Immature natural killer cell (primary cell): Measurements from ENCODE around the gene PTTG1IP2. TPM values are rescaled to one million over a fixed set of nuclear protein-coding genes. Genes with fewer than 3 reads are reported as not detected.

ENCODE experiments used
- DNase-seq, 3 donors: peaks; one replicate each; pipeline ENCODE4 v3.0.0; 2022; ENCODE audit warnings: mixed read lengths in 1 of 3
- H3K27ac Mint-ChIP-seq, 6 donors: one replicate each; pipeline ENCODE4 v1.8.0; 2020; ENCODE audit warnings: mixed read lengths in 6 of 6, mild to moderate bottlenecking in 5 of 6, inconsistent platforms in 4 of 6, moderate library complexity in 3 of 6
- H3K27me3 Mint-ChIP-seq, 3 donors: one replicate each; pipeline ENCODE4 v1.8.0; 2020 to 2021; ENCODE audit warnings: low read depth in 3 of 3, mild to moderate bottlenecking in 3 of 3, mixed read lengths in 3 of 3, moderate library complexity in 3 of 3, inconsistent platforms in 1 of 3
- H3K36me3 Mint-ChIP-seq, 3 donors: one replicate each; pipeline ENCODE4 v1.8.0; 2020; ENCODE audit warnings: mixed read lengths in 3 of 3, inconsistent platforms in 2 of 3, mild to moderate bottlenecking in 2 of 3
- H3K4me1 Mint-ChIP-seq, 2 donors: one replicate each; pipeline ENCODE4 v1.8.0; 2020; ENCODE audit warnings: inconsistent platforms in 2 of 2, mild to moderate bottlenecking in 2 of 2, mixed read lengths in 2 of 2, moderate library complexity in 1 of 2
- H3K4me3 Mint-ChIP-seq, 5 donors: one replicate each; pipeline ENCODE4 v1.8.0; 2020; ENCODE audit warnings: mild to moderate bottlenecking in 5 of 5, mixed read lengths in 5 of 5, inconsistent platforms in 3 of 5, moderate library complexity in 3 of 5
- H3K9me3 Mint-ChIP-seq, 6 donors: one replicate each; pipeline ENCODE4 v1.8.0; 2020; ENCODE audit warnings: mild to moderate bottlenecking in 6 of 6, mixed read lengths in 6 of 6, inconsistent platforms in 4 of 6, moderate library complexity in 3 of 6
- polyA plus RNA-seq, 3 donors: library from polyadenylated mRNA; unstranded; fragments of 300-500 nt; fragmentation: Illumina TruSeq; gene quantifications; one replicate each; pipeline ENCODE4 v1.2.3, GENCODE V29; 2021

Gene PTTG1IP2
- polyA plus RNA-seq, 3 donors from 2014 or later, result not detected

DNA sequence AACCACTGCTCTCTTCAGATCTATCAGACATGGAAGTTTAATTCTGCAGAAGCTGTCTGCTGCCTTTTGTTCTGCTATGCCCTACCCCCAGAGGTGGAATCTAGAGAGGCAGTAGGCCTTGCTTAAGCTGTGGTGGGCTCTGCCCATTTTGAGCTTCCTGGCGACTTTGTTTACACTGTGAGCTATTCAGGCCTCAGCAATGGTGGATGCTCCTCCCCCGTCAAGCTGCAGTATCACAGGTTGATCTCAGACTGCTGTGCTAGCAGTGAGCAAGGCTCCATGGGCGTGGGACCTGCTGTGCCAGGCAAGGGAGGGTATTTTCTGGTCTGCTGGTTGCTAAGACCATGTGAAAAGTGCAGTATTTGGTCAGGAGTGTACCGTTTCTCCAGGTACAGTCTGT is 81.6 kb downstream of the PTTG1IP2 start:
- Mint-ChIP-seq H3K4me1 (no peaks in the 10 kb centered on the region), H3K9me3 (peaks cover 2 to 9% (median 3%) of the 10 kb centered on the region in 6 donors), H3K27ac (no peak overlapping the region), H3K4me3 (no peak overlapping the region), H3K27me3 (peaks cover 0 to 2% (median 1%) of the 10 kb centered on the region in 3 donors), H3K36me3 (no peaks in the 10 kb centered on the region)
- no peak for DNase-seq

- no peak overlapping the region for H3K4me3 Mint-ChIP-seq
- no peaks in the 10 kb centered on the region for H3K36me3 Mint-ChIP-seq
- H3K27ac Mint-ChIP-seq, result no peak overlapping the region
- H3K9me3 Mint-ChIP-seq, result peaks cover 2 to 12% (median 3%) of the 10 kb centered on the region in 6 donors
- DNase-seq, result no peak
- H3K27me3 Mint-ChIP-seq, result peaks cover under 1 to 3% (median 2%) of the 10 kb centered on the region in 3 donors
- H3K4me1 Mint-ChIP-seq, result no peaks in the 10 kb centered on the region
Measured at GRCh38 chr7:90552521-90552920, 83.1 kb downstream of the PTTG1IP2 start.

- H3K4me3 Mint-ChIP-seq, result no peak overlapping the region
- peaks cover 0 to 7% (median 2%) of the 10 kb centered on the region in 6 donors for H3K9me3 Mint-ChIP-seq
- no peaks in the 10 kb centered on the region for H3K36me3 Mint-ChIP-seq
- no peaks in the 10 kb centered on the region for H3K4me1 Mint-ChIP-seq
- H3K27ac Mint-ChIP-seq, result no peak overlapping the region
- H3K27me3 Mint-ChIP-seq, result peaks cover 1 to 3% (median 1%) of the 10 kb centered on the region in 3 donors
- DNase-seq, result no peak
Measured at GRCh38 chr7:90560730-90561129, 91.3 kb downstream of the PTTG1IP2 start.

Other genes starting within 250 kb of the PTTG1IP2 start
- not detected for gene CFAP69, start 224.5 kb upstream of the PTTG1IP2 start, polyA plus RNA-seq
- gene FAM237B, start 148.3 kb upstream of the PTTG1IP2 start, polyA plus RNA-seq, result not detected
- gene GTPBP10, start 122.9 kb upstream of the PTTG1IP2 start, polyA plus RNA-seq, result 10 to 100 TPM; 18.7 to 31.3 (median 30.1) TPM
- gene CLDN12, start 66.2 kb upstream of the PTTG1IP2 start, polyA plus RNA-seq, result under 1 TPM in 2 of 3 donors, not detected in 1; 0.09 to 0.36 TPM
- under 1 TPM in 1 of 3 donors, not detected in 2; 0.22 TPM for gene CDK14, start 126.7 kb downstream of the PTTG1IP2 start, polyA plus RNA-seq